GM19043 (cell line): Measurements from ENCODE around the gene ANGPTL8.

Source experiments
- ATAC-seq: cut with Tn5 transposase; IDR thresholded peaks from one replicate; pipeline ENCODE4 v1.9.1; 2021; ENCODE audit warnings: low read depth; ENCODE audit not compliant: unreplicated experiment

The ANGPTL8 gene

GRCh38 chr19:11286312-11286974 lies 47.0 kb downstream of the ANGPTL8 start:
- ATAC-seq, result no peak

- no peak for ATAC-seq
Measured at GRCh38 chr19:11288349-11288748, 48.9 kb downstream of the ANGPTL8 start.

- ATAC-seq, result no peak
Measured at GRCh38 chr19:11290256-11290655, 50.8 kb downstream of the ANGPTL8 start.

GRCh38 chr19:11291415-11291814 lies 52.0 kb downstream of the ANGPTL8 start:
- ATAC-seq, result no peak
